GM18909 (cell line): ENCODE data around the gene PIK3AP1.
"Not testable (repeated sequence)": the region's sequence is repeated elsewhere in the genome, so short reads cannot be mapped to it uniquely, and the experiment has no call there.

Experiments used
- ATAC-seq: cut with Tn5 transposase; IDR thresholded peaks from one replicate; pipeline ENCODE4 v1.9.1; 2021; ENCODE audit warnings: mild to moderate bottlenecking; ENCODE audit not compliant: unreplicated experiment, poor library complexity

Gene PIK3AP1

GRCh38 chr10:96588060-96588554, 132.2 kb downstream of the PIK3AP1 start:
- no peak for ATAC-seq

DNA sequence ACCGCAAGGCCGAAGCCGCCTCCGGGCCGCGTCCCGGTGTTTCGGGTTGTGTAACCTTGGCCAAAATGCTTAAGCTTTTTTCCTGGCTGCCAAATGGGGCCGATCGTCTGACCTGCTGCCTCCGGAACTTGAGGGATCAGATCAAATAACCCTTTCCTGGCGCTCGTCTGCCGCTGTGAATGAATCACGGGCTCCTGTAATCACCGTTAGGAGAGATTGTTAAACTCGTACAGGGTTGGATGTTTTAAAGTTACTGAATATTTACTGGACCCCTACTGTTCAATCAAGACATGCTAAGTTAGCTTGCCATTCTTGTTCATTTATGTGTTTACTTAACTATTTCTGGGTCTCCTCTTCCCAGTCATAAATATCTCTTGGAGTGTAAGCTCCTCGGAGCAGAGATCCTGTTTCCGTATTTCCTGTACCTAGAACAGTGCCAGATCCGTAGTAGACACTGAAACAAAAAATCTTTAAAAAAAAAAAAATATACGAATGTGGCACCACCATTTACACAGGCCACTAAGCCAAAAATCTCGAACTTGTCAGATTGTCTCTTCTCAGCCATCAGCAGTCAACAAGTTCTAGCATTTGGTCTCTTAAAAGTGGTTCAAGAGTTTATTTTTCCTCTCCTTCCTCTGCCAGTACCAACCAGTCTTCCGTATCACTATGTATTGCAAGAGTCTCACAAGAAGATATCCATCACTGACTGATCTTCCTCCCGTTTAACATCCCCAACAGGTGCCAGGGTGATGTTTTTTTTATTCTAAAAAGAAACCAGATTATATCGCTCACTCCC, 132.9 kb downstream of the PIK3AP1 start:
- no peak for ATAC-seq

DNA sequence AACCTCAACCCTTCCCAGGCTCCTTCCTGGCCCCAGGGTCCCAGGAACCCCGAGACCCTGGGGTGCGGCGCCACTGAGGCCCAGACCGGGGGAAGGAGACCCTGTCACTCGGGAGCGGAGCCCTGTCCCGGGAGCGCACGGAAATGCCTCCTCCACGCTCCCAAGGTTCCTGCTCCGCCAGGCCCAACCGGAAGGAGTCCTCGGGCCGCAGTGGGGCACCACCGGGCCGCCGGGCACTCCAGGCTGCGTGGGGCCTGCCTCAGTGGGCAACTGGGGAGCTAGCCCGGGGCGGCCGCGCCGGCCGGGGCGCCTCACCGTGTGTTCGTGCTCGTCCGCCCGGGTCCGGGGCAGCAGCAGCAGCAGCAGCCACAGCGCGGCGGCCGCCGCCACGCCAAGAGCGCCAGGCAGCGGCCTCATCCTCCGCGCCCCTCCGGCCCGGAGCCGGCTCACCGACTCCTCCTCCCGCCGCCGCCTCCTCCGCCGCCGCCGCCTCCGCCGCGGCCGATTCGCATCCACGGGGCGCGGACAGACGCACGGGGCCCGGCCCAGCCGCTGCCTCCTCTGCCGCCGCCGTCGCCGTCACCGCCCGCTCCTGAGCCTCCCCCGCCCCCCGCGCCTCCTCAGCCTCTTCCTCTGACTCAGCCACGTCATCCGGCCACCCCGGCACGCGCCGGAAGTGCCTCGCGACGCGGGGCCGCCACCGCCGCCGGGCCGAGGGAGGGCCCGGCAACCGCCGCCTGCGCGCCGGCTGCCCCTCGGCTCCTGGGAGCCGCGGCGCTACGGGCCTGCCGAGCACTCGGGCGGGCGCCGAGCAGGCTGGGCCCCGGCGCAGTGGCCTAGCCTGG, 133.7 kb downstream of the PIK3AP1 start, which contains the start of gene TM9SF3:
TM9SF3 (minus strand) TSS at position 594 of the 845 bp plus-strand sequence; CDS start at position 417, 177 bp downstream.
- ATAC-seq, result peak; percentile 75

GRCh38 chr10:96585736-96586418, 134.4 kb downstream of the PIK3AP1 start:
- ATAC-seq, result peak; percentile 23

GRCh38 chr10:96584474-96584873, 135.8 kb downstream of the PIK3AP1 start:
- no peak for ATAC-seq

DNA sequence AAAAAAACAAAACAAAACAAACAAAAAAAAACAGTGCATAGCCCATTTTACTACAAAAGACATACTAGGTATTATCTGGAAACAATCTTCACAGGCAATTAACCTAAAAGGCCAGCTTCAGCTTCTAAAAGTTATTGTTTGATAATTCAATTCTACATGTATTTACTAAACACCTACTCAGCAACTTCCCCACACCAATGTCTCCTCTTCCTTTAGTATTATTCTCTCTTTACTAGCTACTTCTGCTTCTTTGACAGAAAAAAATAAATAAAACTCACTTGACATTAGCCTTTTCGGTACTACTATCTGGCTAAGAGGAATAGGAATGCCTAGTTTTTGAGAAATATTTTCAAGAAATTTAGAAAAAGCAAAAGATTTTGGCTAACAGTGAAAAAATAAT, 136.3 kb downstream of the PIK3AP1 start:
- no peak for ATAC-seq

DNA sequence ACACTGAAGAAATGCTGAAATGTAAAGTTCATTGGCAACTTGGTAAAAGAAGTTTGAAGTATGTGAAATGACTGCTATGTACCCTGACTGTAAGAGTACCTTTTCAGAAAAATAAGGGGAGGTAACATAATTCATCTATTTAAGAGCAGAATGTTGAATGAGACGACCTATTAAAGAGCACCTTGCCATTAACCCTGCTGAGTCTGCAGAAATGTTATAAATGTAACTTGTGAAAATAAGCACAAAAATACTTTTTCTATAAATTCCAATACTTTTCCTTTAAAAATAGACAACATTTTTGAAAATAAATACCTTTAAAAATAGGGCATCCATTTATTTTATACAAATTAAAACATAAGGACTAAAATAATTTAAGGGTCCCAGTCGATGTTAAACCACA, 141.2 kb downstream of the PIK3AP1 start:
- ATAC-seq, result no peak

DNA sequence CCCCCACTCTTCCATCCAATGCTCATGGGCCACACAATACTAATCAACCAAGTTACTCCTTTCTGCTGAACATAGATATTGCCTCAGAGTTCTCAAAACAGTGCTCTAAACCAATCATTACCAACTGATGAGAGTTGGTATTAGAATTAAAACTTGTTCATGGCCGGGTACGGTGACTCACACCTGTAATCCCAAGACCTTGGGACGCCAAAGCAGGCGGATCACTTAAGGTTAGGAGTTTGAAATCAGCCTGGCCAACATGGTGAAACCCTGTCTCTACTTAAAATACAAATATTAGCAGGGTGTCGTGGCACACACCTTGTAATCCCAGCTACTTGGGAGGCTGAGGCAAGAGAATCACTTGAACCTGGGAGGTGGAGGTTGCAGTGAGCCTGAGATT, 141.7 kb downstream of the PIK3AP1 start:
- ATAC-seq, result no peak

- no peak for ATAC-seq
Measured at GRCh38 chr10:96578022-96578421, 142.3 kb downstream of the PIK3AP1 start.

DNA sequence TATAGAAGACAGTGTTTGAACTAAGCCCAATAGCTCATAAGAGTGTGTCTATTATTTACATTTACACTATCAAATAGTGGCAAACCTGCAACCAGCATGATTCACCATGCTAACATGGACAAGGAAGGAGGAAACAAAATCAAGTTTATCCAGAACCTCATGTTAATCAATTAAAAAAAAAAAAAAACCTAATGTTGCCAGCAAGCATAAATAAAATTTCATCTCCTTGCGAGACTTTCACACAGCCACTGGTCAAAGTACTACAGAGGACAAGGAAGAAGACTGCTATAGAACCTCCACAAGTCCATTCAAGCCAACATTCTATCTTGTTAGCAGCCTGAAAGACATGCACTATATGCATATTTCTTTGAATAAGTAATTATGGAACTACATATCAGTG, 143.2 kb downstream of the PIK3AP1 start:
- ATAC-seq, result no peak

GRCh38 chr10:96576277-96576980, 143.9 kb downstream of the PIK3AP1 start:
- ATAC-seq, result no peak

GRCh38 chr10:96574564-96574963, 145.8 kb downstream of the PIK3AP1 start:
- not testable (repeated sequence) for ATAC-seq

DNA sequence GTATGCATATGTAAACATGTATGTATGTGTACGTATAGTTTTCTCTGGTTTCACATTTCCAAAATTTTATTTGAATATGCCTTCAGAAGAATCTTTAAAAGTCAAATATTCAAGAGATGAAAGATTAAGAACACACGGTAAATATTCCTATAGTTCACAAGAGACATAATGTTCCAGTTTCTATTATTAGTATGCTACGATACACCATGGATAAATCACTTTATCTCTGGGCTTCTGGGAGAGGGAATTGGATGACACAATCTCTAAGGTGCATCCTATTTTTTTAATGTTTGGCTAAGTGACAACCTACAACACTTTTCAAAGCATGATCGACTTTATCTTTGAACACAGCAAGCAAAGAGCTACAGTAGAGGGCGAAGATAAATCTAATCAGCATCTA, 147.3 kb downstream of the PIK3AP1 start:
- no peak for ATAC-seq

- ATAC-seq, result no peak
Measured at GRCh38 chr10:96570983-96571964, 149.0 kb downstream of the PIK3AP1 start.

- ATAC-seq, result no peak
Measured at GRCh38 chr10:96570511-96570910, 149.8 kb downstream of the PIK3AP1 start.

- no peak for ATAC-seq
Measured at GRCh38 chr10:96568402-96568801, 151.9 kb downstream of the PIK3AP1 start.

- no peak for ATAC-seq
Measured at GRCh38 chr10:96565774-96566173, 154.5 kb downstream of the PIK3AP1 start.

GRCh38 chr10:96560966-96561887, 159.1 kb downstream of the PIK3AP1 start:
- ATAC-seq, result no peak
